SK-N-SH (cell line): Measurements from ENCODE around the gene HOXB7. TPM values are rescaled to one million over a fixed set of nuclear protein-coding genes. Genes with fewer than 3 reads are reported as not detected.

Experiments used
- CTCF ChIA-PET: fragments of 300-600, 350-600 bp; formaldehyde crosslinking; extraction: SDS; loops from one replicate; lab custom pipeline; 2021; lab: Yijun Ruan, JAX
- POLR2A ChIA-PET: fragments of 350-600 bp; sonication (Branson Sonifier 250); formaldehyde crosslinking; extraction: SDS; loops from one replicate; lab custom pipeline; 2020; ENCODE audit warnings: antibody characterized with exemption, inconsistent platforms; lab: Yijun Ruan, JAX
- DNase-seq: peaks from one replicate; pipeline ENCODE4 v3.0.0; 2012
- H2AFZ ChIP-seq: fragments of 200-600 bp; sonication (generic); 2 replicates; pipeline ENCODE4 v1.8.1; 2016; ENCODE audit warnings: antibody characterized with exemption, mild to moderate bottlenecking, low read depth
- H3F3A ChIP-seq: fragments of 200-600 bp; sonication (generic); replicated peaks from 2 replicates; pipeline ENCODE3; 2016; ENCODE audit warnings: antibody characterized with exemption, mild to moderate bottlenecking; ENCODE audit not compliant: insufficient read depth
- H3K27ac ChIP-seq, 2 experiments: fragments of 200-500 bp in 1 of 2; fragments of 200-600 bp in 1 of 2; sonication (Bioruptor generic) in 1 of 2; sonication (generic), shearing (Covaris generic) in 1 of 2; 2 replicates each; pipeline versions ENCODE4 v1.5.1 to v1.6.1; 2014 to 2016; ENCODE audit warnings: low read depth in 2 of 2, inconsistent platforms in 1 of 2, low read length in 1 of 2, mild to moderate bottlenecking in 1 of 2, mixed read lengths in 1 of 2
- H3K27me3 ChIP-seq: fragments of 200-600 bp; sonication (generic), shearing (Covaris generic); 2 replicates; pipeline ENCODE4 v1.6.1; 2016; ENCODE audit warnings: mixed run types; ENCODE audit not compliant: insufficient read depth
- H3K36me3 ChIP-seq, 2 experiments: fragments of 200-500 bp in 1 of 2; fragments of 200-600 bp in 1 of 2; sonication (Bioruptor generic) in 1 of 2; sonication (generic) in 1 of 2; replicated peaks in 1 of 2; 2 replicates each; pipeline versions ENCODE3 to v1.5.1; 2014 to 2016; ENCODE audit warnings: low read length in 1 of 2, mild to moderate bottlenecking in 1 of 2; ENCODE audit not compliant: insufficient read depth in 2 of 2, control insufficient read depth in 1 of 2
- H3K4me1 ChIP-seq, 2 experiments: fragments of 200-500 bp in 1 of 2; fragments of 200-600 bp in 1 of 2; sonication (Bioruptor generic) in 1 of 2; sonication (generic), shearing (Covaris generic) in 1 of 2; 2 replicates each; pipeline versions ENCODE4 v1.5.1 to v1.6.1; 2014 to 2016; ENCODE audit warnings: low read depth in 1 of 2, low read length in 1 of 2, mixed run types in 1 of 2; ENCODE audit not compliant: insufficient read depth in 2 of 2, control insufficient read depth in 1 of 2
- H3K4me2 ChIP-seq: fragments of 200-600 bp; sonication (generic), shearing (Covaris generic); 2 replicates; pipeline ENCODE4 v1.6.1; 2017; ENCODE audit warnings: mixed run types
- H3K4me3 ChIP-seq, 2 experiments: fragments of 200-500 bp in 1 of 2; fragments of 200-600 bp in 1 of 2; sonication (Bioruptor generic) in 1 of 2; sonication (generic), shearing (Covaris generic) in 1 of 2; 2 replicates each; pipeline versions ENCODE4 v1.5.1 to v1.8.1; 2014 to 2016; ENCODE audit warnings: low read depth in 2 of 2, inconsistent platforms in 1 of 2, low read length in 1 of 2, mild to moderate bottlenecking in 1 of 2, mixed read lengths in 1 of 2, moderate library complexity in 1 of 2
- H3K79me2 ChIP-seq: fragments of 200-600 bp; sonication (generic); 2 replicates; pipeline ENCODE4 v1.8.1; 2017; ENCODE audit warnings: mild to moderate bottlenecking; ENCODE audit not compliant: insufficient read depth
- H3K9ac ChIP-seq: fragments of 200-600 bp; sonication (generic); 2 replicates; pipeline ENCODE4 v1.6.1; 2017; ENCODE audit warnings: mixed run types
- H3K9me2 ChIP-seq: fragments of 200-600 bp; sonication (generic); 2 replicates; pipeline ENCODE4 v1.6.1; 2017; ENCODE audit warnings: mixed run types
- H3K9me3 ChIP-seq: fragments of 200-600 bp; sonication (generic); 2 replicates; pipeline ENCODE4 v1.6.1; 2017; ENCODE audit warnings: mixed run types, mild to moderate bottlenecking, moderate library complexity
- H4K20me1 ChIP-seq: fragments of 200-600 bp; sonication (generic); 2 replicates; pipeline ENCODE4 v1.6.1; 2017; ENCODE audit warnings: mild to moderate bottlenecking, mixed run types; ENCODE audit not compliant: insufficient read depth
- FOSL2 ChIP-seq: IDR thresholded peaks from 2 replicates; pipeline ENCODE4 v1.4.0; 2012; ENCODE audit warnings: low read depth, mild to moderate bottlenecking, moderate library complexity, borderline replicate concordance
- GABPA ChIP-seq: IDR thresholded peaks from 2 replicates; pipeline ENCODE4 v1.4.0; 2012; ENCODE audit warnings: low read depth, mild to moderate bottlenecking
- MEF2A ChIP-seq: IDR thresholded peaks from 2 replicates; pipeline ENCODE4 v1.4.0; 2012; ENCODE audit warnings: low read depth, borderline replicate concordance
- NRF1 ChIP-seq: IDR thresholded peaks from 2 replicates; pipeline ENCODE4 v1.6.1; 2012; ENCODE audit warnings: low read depth, mild to moderate bottlenecking, low read length
- RAD21 ChIP-seq: IDR thresholded peaks from 2 replicates; pipeline ENCODE4 v1.6.1; 2012; ENCODE audit warnings: mild to moderate bottlenecking, low read length
- RFX5 ChIP-seq: IDR thresholded peaks from 2 replicates; pipeline ENCODE4 v1.6.1; 2012; ENCODE audit warnings: mild to moderate bottlenecking, improper control_type of control experiment, low read length
- SMC3 ChIP-seq: IDR thresholded peaks from 2 replicates; pipeline ENCODE4 v1.6.1; 2012; ENCODE audit warnings: low read depth, low read length, improper control_type of control experiment
- TCF12 ChIP-seq: IDR thresholded peaks from 2 replicates; pipeline ENCODE4 v1.4.0; 2012
- whole genome bisulfite sequencing: methylation state at CpG from one replicate; pipeline ENCODE4 v1.1.6; 2017; ENCODE audit warnings: low lambda C conversion rate; 5-methylcytosine and 5-hydroxymethylcytosine counted together
- polyA plus RNA-seq, 3 experiments: library from polyadenylated mRNA; depleted of rRNA; stranded (reverse); fragments of >200 nt; gene quantifications; 2 replicates each; pipeline ENCODE4 v1.2.3, GENCODE V29; 2012
- TF ChIP-seq, protein P1 (sequence below): IDR thresholded peaks from 2 replicates; pipeline ENCODE4 v1.4.0; 2012; ENCODE audit warnings: low read depth
- TF ChIP-seq, protein P2 (sequence below): fragments of 200-600 bp; sonication (generic); IDR thresholded peaks from 2 replicates; pipeline ENCODE4 v1.6.1; 2017; ENCODE audit warnings: antibody characterized with exemption, mild to moderate bottlenecking, moderate library complexity

The HOXB7 gene
- polyA plus RNA-seq, 1 of the 3 experiments (the other 2 are of a cell fraction): not detected

DNA sequence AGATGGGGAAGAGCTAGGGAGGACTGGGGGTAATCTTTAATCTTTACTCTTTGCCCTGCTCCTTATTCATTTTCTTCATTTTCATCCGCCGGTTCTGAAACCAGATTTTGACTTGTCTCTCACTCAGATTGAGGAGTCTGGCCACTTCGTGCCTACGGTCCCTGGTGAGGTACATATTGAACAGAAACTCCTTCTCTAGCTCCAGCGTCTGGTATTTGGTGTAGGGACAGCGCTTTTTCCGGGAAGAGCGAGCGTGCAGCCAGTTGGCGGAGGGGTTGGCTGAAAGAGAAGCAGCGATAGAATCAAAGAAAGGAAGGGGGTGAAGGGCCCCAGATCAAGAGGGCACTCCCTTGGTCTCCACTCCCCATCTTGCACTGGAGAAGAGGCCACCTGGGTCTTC lies 12.0 kb upstream of the HOXB7 start:
- Histone ChIP-seq H3K9ac (no peak overlapping the region), H2AFZ (no peak overlapping the region), H3K9me3 (no peaks in the 10 kb centered on the region), H3K4me3 (no peak overlapping the region), H3K4me1 (no peaks in the 10 kb centered on the region), H3K79me2 (no peaks in the 10 kb centered on the region), H3K36me3 (no peaks in the 10 kb centered on the region), H4K20me1 (peaks cover 8% of the 10 kb centered on the region; the same call in 1 of the 2 replicates), H3F3A (no peaks in the 10 kb centered on the region), H3K9me2 (no peaks in the 10 kb centered on the region), H3K27ac (no peak overlapping the region), H3K27me3 (peaks cover 98% of the 10 kb centered on the region), H3K4me2 (no peak overlapping the region)
- 29% methylated on average over 11 of the region's 11 CpGs for WGBS
- CTCF ChIA-PET: interaction anchor here (0.7 to 7.6 kb wide), 15 partner anchors 10 to 596 kb away, joined by 3 to 59 read pairs (median 4); no protein-coding TSS in a partner anchor
- TF ChIP-seq NRF1 (no peak), GABPA (no peak), FOSL2 (no peak), TCF12 (no peak), RAD21 (no peak)
- DNase-seq: no peak
- POLR2A ChIA-PET: no interaction called here

DNA sequence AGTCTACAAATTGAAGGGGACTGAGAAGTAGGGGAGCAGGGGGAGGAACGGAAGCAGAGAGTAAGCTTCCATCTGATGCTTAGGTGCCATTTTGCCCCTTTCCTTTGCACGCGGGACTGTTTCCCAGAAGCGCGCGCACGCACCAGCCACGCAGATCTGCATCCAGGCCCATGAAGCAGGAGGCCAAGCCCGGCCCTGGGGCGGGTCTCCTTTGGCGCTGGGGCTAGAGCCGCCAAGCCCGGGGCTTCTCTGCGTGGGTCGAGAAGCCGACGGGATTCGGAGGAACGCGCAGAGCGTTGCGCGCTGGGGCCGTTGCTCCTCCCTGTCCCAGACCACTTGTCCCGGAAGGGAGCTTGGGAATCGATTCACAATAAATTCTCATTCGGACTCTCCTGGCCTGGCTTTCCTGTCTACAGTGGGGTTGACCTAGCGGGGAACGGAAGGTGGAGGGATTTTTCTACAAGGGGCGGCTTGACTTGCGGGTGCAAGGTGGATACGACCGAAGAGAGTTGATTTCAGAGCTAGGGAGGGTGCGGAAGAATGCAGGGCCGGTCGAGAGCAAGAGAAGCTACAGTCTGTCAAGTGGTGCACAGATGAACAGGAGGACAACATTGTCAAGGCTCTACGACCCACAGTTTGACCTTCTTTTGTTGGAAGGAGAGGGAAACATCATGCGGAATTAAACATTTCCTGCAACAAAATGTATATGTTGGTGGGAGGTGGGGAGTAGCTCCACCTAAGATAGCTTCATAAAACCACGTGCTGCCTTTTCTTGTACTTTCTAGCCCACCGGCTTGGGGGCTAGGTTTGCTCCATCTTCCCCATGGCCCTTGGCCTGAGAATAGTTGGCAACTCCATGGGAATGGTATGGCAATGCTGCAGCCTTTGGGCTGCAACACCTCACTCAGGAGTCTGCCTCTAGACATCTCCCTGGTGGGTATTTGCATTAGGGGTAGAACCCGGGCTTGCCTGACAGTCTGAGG lies 10.9 kb upstream of the HOXB7 start:
- H3K4me1 ChIP-seq: no peaks in the 10 kb centered on the region
- WGBS: 26% methylated on average over 37 of the region's 41 CpGs
- ChIA-PET CTCF (interaction anchor here (0.6 to 7.6 kb wide), 18 partner anchors 8 to 595 kb away, joined by 3 to 59 read pairs (median 3); no protein-coding TSS in a partner anchor), POLR2A (no interaction called here)
- DNase-seq: no peak
- H3K27ac ChIP-seq: no peak overlapping the region
- H3F3A ChIP-seq: no peaks in the 10 kb centered on the region
- no peak overlapping the region for H3K4me2 ChIP-seq
- H3K9me3 ChIP-seq: no peaks in the 10 kb centered on the region
- peaks cover 11% of the 10 kb centered on the region; the same call in 1 of the 2 replicates for H4K20me1 ChIP-seq
- TF ChIP-seq MEF2A: no peak
- TF ChIP-seq, protein P1, sequence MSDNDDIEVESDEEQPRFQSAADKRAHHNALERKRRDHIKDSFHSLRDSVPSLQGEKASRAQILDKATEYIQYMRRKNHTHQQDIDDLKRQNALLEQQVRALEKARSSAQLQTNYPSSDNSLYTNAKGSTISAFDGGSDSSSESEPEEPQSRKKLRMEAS: no peak
- TF ChIP-seq, protein P2, sequence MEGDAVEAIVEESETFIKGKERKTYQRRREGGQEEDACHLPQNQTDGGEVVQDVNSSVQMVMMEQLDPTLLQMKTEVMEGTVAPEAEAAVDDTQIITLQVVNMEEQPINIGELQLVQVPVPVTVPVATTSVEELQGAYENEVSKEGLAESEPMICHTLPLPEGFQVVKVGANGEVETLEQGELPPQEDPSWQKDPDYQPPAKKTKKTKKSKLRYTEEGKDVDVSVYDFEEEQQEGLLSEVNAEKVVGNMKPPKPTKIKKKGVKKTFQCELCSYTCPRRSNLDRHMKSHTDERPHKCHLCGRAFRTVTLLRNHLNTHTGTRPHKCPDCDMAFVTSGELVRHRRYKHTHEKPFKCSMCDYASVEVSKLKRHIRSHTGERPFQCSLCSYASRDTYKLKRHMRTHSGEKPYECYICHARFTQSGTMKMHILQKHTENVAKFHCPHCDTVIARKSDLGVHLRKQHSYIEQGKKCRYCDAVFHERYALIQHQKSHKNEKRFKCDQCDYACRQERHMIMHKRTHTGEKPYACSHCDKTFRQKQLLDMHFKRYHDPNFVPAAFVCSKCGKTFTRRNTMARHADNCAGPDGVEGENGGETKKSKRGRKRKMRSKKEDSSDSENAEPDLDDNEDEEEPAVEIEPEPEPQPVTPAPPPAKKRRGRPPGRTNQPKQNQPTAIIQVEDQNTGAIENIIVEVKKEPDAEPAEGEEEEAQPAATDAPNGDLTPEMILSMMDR: no peak
- TF ChIP-seq RAD21: no peak
- TF ChIP-seq SMC3: no peak
- TF ChIP-seq RFX5: no peak
- TF ChIP-seq, all 33 proteins: peak for 0
- no peaks in the 10 kb centered on the region for H3K79me2 ChIP-seq
- H3K27me3 ChIP-seq: peaks cover 98% of the 10 kb centered on the region
- H3K9ac ChIP-seq: no peak overlapping the region
- no peaks in the 10 kb centered on the region for H3K36me3 ChIP-seq
- no peaks in the 10 kb centered on the region for H3K9me2 ChIP-seq
- H3K4me3 ChIP-seq: no peak overlapping the region
- H2AFZ ChIP-seq: no peak overlapping the region
